GM19395 (cell line): ENCODE data around the gene CD164.
A peak's percentile ranks its signal among the peaks of the same experiment; 100 is the strongest.
"Not testable (repeated sequence)": the region's sequence is repeated elsewhere in the genome, so short reads cannot be mapped to it uniquely, and the experiment has no call there.

Experiments
- ATAC-seq: cut with Tn5 transposase; IDR thresholded peaks from one replicate; pipeline ENCODE4 v1.9.1; 2021; ENCODE audit warnings: mild to moderate bottlenecking, moderate library complexity; ENCODE audit not compliant: unreplicated experiment

Gene CD164

DNA sequence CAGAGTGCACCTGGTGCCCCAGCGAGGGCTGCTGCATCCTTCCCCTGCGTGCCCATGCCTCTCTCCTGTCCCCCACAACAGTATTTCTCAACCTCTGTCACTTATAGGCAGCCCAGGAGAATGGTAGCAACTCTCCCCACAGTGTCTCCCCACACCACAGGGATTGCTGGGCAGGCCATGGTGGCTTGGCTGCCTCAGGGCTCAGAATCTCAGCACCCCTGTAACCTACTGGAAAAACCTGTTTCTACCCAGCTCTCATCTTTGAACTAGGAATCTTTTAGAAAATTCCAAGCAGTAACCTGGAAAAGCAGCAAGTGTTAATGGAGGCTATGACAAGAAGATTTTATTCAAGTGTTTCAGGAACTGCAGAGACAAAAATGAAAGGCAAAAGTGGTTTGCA lies 38.0 kb downstream of the CD164 start:
- no peak for ATAC-seq

GRCh38 chr6:109343518-109343917 lies 38.7 kb downstream of the CD164 start:
- ATAC-seq = no peak

GRCh38 chr6:109342911-109343310 lies 39.4 kb downstream of the CD164 start:
- no peak for ATAC-seq

- no peak for ATAC-seq
These were observed 39.8 kb downstream of the CD164 start for GRCh38 chr6:109342506-109342905.

GRCh38 chr6:109340811-109341210 lies 41.5 kb downstream of the CD164 start:
- ATAC-seq = no peak

GRCh38 chr6:109339906-109340678 lies 42.2 kb downstream of the CD164 start:
- ATAC-seq = no peak

DNA sequence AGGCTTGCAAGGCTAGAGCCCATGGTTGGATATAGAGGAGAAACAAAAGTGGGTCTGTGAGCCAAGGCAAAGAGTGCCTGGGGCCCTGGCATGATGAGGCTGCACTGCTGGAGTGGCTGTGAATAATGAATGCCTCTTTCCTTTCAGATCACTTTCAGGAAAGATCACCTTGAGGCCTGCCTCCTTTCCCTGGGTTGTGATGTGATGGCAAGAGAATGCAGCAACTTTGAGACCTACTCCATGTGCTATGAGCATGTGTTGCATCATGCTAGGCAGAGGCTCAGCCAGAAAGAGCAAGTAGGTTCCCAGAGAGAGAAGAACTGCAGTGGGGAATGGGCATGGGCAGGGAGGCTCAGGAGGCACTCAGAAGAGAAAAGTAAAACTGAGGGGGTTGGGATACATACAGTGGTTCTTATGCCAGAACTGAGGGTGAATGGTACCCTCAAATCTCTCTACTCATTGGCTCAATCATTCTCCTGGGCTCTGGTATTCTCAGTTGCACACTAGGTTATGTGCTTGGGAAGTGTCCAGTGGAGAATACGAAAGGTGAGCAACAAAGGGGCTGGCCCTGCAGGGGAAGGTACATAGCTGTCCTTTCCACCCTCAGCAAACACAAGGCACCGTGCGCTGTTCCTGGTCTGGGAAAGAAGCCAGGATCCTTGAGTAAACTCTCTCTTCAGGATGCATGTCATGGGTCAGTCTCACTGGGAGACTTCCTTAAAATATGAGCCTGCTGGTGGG lies 45.9 kb downstream of the CD164 start:
- ATAC-seq = no peak

GRCh38 chr6:109333870-109334269 lies 48.4 kb downstream of the CD164 start:
- ATAC-seq = not testable (repeated sequence)

GRCh38 chr6:109332748-109333147 lies 49.5 kb downstream of the CD164 start:
- peak; percentile 75 for ATAC-seq

DNA sequence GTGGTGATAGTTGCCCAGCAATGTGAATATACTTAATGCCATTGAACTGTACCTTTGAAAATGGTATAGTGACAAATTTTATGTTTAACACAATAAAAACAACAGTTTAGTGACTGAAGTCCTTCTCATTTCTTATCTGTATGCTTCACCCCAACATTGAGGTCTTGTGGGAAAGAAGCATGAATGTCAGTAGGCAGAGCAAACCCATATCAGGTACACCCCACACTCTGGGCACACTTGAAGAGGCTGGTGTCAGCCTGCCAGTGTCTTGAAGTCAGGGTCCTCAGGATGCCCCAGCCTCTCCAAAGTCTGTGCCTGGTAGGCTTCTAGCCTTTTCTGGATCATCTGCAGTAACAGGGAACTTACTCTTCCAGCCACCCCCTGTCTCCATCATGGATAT lies 51.2 kb downstream of the CD164 start:
- ATAC-seq = no peak

GRCh38 chr6:109330263-109330662 lies 52.0 kb downstream of the CD164 start:
- ATAC-seq = no peak

DNA sequence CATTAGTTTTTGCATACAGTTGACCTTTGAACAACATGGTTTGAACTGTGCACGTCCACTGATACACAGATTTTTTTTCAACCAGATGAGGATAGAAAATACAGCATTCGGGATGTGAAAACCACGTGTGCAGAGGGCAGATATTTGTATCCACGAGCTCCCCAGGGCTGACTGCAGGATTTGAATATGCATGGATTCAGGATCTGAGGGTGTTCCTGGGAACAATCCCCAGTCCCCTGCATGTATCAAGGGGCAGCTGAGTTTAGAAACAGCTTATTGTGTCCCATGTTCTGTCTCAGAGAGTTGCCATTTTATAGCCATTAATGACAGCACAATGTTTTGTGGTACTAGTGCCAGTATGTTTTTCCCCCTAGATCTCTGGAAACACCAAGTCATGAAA lies 53.6 kb downstream of the CD164 start:
- ATAC-seq = no peak

DNA sequence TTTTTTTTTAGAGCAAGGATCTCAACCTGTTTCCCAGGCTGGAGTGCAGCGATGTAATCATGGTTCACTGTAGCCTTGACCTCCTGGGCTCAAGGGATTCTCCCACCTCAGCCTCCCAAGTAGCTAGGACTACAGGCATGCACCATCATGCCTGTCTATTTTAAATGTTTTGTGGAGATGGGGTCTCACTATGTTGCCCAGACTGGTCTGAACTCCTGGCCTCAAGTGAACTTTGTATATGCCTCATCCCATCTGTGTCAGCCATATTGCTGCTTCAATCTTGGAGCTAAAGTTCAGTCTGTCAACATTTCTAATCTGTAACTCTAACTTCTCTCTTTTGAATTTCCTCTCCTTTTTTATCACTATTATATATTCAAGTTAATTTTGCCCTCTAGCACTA lies 54.3 kb downstream of the CD164 start:
- ATAC-seq = no peak

GRCh38 chr6:109327491-109327890 lies 54.8 kb downstream of the CD164 start:
- ATAC-seq = no peak

GRCh38 chr6:109326351-109326750 lies 55.9 kb downstream of the CD164 start:
- ATAC-seq = no peak

DNA sequence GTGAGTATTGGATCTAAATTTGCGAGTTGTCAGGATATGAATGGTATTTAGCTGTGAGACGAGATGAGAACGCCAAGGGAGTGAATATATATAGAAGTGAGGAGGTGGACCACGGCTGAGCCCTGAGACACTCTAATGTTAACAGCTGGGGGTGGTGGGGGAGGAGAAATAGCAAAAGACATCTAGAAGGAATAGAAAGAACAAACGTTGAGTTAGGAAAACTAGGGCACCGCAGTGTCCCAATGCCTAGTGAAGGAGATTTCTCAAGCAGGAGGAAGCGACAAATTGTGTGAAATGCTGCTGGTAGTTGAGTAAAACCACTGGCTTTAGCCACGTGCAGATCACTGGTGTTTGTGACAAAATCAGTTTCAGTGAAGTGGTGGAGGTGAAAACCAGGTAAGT lies 56.9 kb downstream of the CD164 start:
- no peak for ATAC-seq

GRCh38 chr6:109323241-109323640 lies 59.0 kb downstream of the CD164 start:
- ATAC-seq = no peak

DNA sequence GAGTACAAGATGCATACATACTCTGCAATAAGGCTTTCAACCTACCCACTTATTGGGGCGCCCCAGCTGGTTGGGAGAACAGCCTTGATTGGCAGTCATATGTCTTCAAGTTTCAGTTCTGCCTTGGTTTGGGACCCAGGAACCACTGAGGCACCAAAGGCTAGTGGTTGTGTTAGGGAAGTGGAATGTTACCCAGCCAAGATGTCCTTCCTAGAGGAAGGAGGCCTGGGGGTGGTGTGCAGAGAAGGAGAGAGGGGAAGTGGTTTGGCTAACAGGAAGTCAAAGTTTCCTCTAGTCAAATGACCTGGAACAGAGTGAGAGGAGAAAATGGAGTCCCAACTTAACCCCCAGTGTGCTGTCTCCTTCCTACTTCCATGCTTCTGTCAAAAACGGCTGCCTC lies 59.4 kb downstream of the CD164 start:
- peak; percentile 52 for ATAC-seq

GRCh38 chr6:109321752-109322151 lies 60.5 kb downstream of the CD164 start:
- ATAC-seq = no peak

DNA sequence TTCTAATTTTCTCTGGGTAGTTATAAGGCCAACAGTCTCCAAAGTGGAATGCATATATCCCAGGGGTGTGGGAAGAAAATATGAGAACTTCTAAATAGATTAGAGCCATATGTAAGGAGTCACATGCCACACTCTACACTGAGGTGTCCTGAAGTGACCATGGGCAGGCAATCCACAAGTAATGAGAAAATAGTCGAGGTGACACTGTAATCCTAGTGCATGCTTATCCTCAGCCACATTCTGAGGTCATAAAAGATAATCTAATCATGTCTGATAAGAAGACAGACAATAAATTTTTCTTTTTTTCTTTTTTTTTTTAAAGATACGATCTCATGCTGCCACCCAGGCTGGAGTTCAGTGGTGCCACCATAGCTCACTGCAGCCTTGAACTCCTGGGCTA lies 62.2 kb downstream of the CD164 start:
- no peak for ATAC-seq

- no peak for ATAC-seq
These were observed 63.9 kb downstream of the CD164 start for GRCh38 chr6:109318328-109318876.

- ATAC-seq = no peak
These were observed 65.4 kb downstream of the CD164 start for GRCh38 chr6:109316909-109317308.
